ENCODE measurements around the gene LIG4.

LIG4 gene

GRCh38 chr13:108166078-108166477 is 49.3 kb downstream of the LIG4 start:
- H3K27ac ChIP-seq: no peak overlapping the region
- no peak for TF ChIP-seq CTCF (conservative IDR thresholded peaks at IDR 0.05)

- H3K27ac ChIP-seq: no peak overlapping the region
- TF ChIP-seq CTCF (conservative IDR thresholded peaks at IDR 0.05): no peak
Measured at GRCh38 chr13:108158746-108159145, 56.6 kb downstream of the LIG4 start.
